ENCODE results near the gene DNAJC6. TPM values are rescaled to one million over a fixed set of nuclear protein-coding genes. Genes with fewer than 3 reads are reported as not detected.

DNAJC6 gene
- total and polyA plus RNA-seq, 2 of the 13 experiments (the other 11 are each of a cell fraction or from before 2014, with no cell fraction given) = 1.0 to 1.6 TPM

GRCh38 chr1:65332821-65333220, 23.5 kb downstream of the DNAJC6 start (continued):
- no peak for TF ChIP-seq PHF20 (CRISPR knock-in tag; IDR thresholded peaks at IDR 0.05)
- no peak for TF ChIP-seq HOXA5 (CRISPR knock-in tag; IDR thresholded peaks at IDR 0.05)
- no peak for TF ChIP-seq ZNF768 (CRISPR knock-in tag; IDR thresholded peaks at IDR 0.05)
- no peak for TF ChIP-seq KDM5B (CRISPR knock-in tag; IDR thresholded peaks at IDR 0.05; ENCODE audit: borderline replicate concordance)

GRCh38 chr1:65334081-65334480, 24.7 kb downstream of the DNAJC6 start:
- no peak overlapping the region for H3K27ac ChIP-seq (ENCODE audit: extremely low read length, insufficient read depth, low read length)
- no TSS peak for BruUV-seq (replicated peaks)
- H3K27me3 ChIP-seq (ENCODE audit: control insufficient read depth in 1 of 2, insufficient read depth in 2 of 2, low read length in 2 of 2) = no peaks in the 10 kb centered on the region
- ChIA-PET CTCF (ENCODE audit: low intra/inter-chr PET ratio, low total read pairs) (no interaction called here), POLR2A (no interaction called here)
- in situ Hi-C loops (cut with HindIII; ENCODE audit: extremely low pct_ligation_motif_present, low pct_unique_long_range_greater_than_20kb) (no loop called here), intact Hi-C loops (cut with micrococcal nuclease; ENCODE audit: unreplicated experiment) (no loop called here)
- H4K20me1 ChIP-seq (ENCODE audit: insufficient read depth, low read length) = no peaks in the 10 kb centered on the region
- DNase-seq (ENCODE audit: low spot score) = no peak
- H3K36me3 ChIP-seq (replicated peaks in 1 of 2; ENCODE audit: control insufficient read depth in 1 of 2, insufficient read depth in 2 of 2, low read length in 2 of 2) = no peaks in the 10 kb centered on the region
- H3K9me3 ChIP-seq (ENCODE audit: low read length) = no peaks in the 10 kb centered on the region
- no peak overlapping the region for H3K9ac ChIP-seq (ENCODE audit: insufficient read depth, low read depth, low read length)
- TF ChIP-seq ZNF749 (CRISPR knock-in tag; IDR thresholded peaks at IDR 0.05; ENCODE audit: borderline replicate concordance) = no peak
- TF ChIP-seq NFE2L1 (CRISPR knock-in tag; IDR thresholded peaks at IDR 0.05; ENCODE audit: borderline replicate concordance) = no peak
- no peak for TF ChIP-seq ZUFSP (CRISPR knock-in tag; IDR thresholded peaks at IDR 0.05; ENCODE audit: borderline replicate concordance)
- no peak overlapping the region for H3K4me2 ChIP-seq (ENCODE audit: low read depth, low read length)
- WGBS (ENCODE audit: low lambda C conversion rate) = 81% methylated on average over 2 of the region's 2 CpGs
- H3K79me2 ChIP-seq (ENCODE audit: insufficient read depth, low read length) = no peaks in the 10 kb centered on the region
- FAIRE-seq = no peak
- no peaks in the 10 kb centered on the region for H3K4me1 ChIP-seq (ENCODE audit: insufficient read depth, low read length)
- H3K4me3 ChIP-seq (replicated peaks in 1 of 3; ENCODE audit: insufficient read depth in 1 of 3, low read depth in 2 of 3, low read length in 3 of 3) = no peak overlapping the region
- no peak overlapping the region for H2AFZ ChIP-seq (ENCODE audit: low read length)
- ATAC-seq = no peak
